Activated CD4-positive, alpha-beta T cell treated with anti-CD3 and anti-CD28 coated beads, Interleukin-2, Interleukin-4, amounts not matched to agents 100 ng/mL and 50 ng/mL, durations not matched to agents 16 hours and 8 hours (primary cell): ENCODE results near the gene ZNF629.

Source experiments
- DNase-seq: peaks from one replicate; pipeline ENCODE4 v3.0.0-alpha.2; 2020; ENCODE audit warnings: low spot score

Gene ZNF629

GRCh38 chr16:30767767-30768465 lies 19.1 kb downstream of the ZNF629 start:
- no peak for DNase-seq

GRCh38 chr16:30766933-30767284 lies 20.1 kb downstream of the ZNF629 start:
- DNase-seq: no peak

- DNase-seq: no peak
Measured at GRCh38 chr16:30766206-30766932, 20.6 kb downstream of the ZNF629 start.

GRCh38 chr16:30764816-30765465 lies 22.1 kb downstream of the ZNF629 start:
- DNase-seq: no peak

GRCh38 chr16:30764086-30764485 lies 22.9 kb downstream of the ZNF629 start:
- DNase-seq: no peak

- DNase-seq: no peak
Measured at GRCh38 chr16:30762991-30763725, 23.8 kb downstream of the ZNF629 start.

GRCh38 chr16:30761928-30762902 lies 24.8 kb downstream of the ZNF629 start, which contains the start of the genes CFAP119 and RNF40:
Gene CFAP119 (minus strand): TSS chr16:30762062. CDS start chr16:30761748, 314 bp downstream.
Gene RNF40 (plus strand): TSS chr16:30762322. CDS start chr16:30762546, 224 bp downstream.
- DNase-seq: peak; percentile 97

GRCh38 chr16:30761427-30761927 lies 25.5 kb downstream of the ZNF629 start:
- DNase-seq: peak; percentile 24

GRCh38 chr16:30760577-30761426 lies 26.2 kb downstream of the ZNF629 start:
- DNase-seq: no peak

- DNase-seq: no peak
Measured at GRCh38 chr16:30760001-30760559, 26.9 kb downstream of the ZNF629 start.

- DNase-seq: no peak
Measured at GRCh38 chr16:30758988-30759491, 28.0 kb downstream of the ZNF629 start.

GRCh38 chr16:30757316-30757715 lies 29.7 kb downstream of the ZNF629 start:
- DNase-seq: no peak

GRCh38 chr16:30756781-30757100 lies 30.3 kb downstream of the ZNF629 start:
- DNase-seq: no peak

GRCh38 chr16:30755955-30756780 lies 30.8 kb downstream of the ZNF629 start:
- no peak for DNase-seq

- no peak for DNase-seq
Measured at GRCh38 chr16:30753596-30753995, 33.4 kb downstream of the ZNF629 start.

GRCh38 chr16:30750876-30751465 lies 36.0 kb downstream of the ZNF629 start:
- DNase-seq: no peak

- no peak for DNase-seq
Measured at GRCh38 chr16:30750201-30750600, 36.8 kb downstream of the ZNF629 start.
